Epidermal melanocyte (primary cell): ENCODE results near the gene SEL1L2.

Source experiments
- DNase-seq: peaks from one replicate; pipeline ENCODE4 v3.0.0; 2011; ENCODE audit warnings: low spot score; ENCODE audit not compliant: insufficient read length

The SEL1L2 gene

DNA sequence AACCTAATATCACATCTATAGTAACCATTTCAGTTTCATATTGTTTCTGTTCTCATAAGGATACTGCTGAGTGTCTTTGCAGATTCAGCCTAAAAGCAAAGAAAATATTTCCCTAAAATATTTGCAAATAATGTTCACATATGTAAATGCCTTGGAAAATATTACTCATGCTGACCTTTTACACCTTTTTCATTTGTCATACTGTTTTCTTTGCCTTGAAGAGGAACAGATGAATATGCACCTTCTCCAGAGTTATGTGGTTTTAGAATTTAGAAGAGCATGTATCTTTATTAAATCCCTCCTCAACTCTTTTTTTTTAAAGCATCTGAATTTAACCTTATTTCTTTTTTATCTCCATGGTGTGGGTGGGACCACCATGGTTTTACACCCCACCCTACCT is 173.1 kb downstream of the SEL1L2 start:
- no peak for DNase-seq

GRCh38 chr20:13816757-13817156 is 173.7 kb downstream of the SEL1L2 start:
- no peak for DNase-seq

DNA sequence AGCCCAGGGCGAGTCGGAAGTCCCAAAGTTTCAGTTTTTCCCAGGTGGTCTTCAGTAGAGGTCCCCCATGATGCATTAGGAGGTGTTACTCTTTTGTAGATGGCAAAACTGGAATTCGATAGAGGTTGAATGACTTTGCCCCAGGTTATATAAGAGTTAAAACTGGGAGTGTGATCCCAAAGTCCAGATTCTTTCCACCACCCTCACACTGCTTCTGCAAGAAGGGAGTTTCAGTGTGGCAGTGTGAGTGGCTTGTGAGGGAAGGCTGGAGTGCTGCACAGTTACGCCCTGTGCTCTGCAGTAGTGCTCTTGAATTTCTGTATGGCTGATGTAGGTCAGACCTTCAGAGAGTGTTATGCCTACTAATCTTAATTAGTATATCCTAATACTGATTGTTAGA is 175.7 kb downstream of the SEL1L2 start:
- DNase-seq: no peak

DNA sequence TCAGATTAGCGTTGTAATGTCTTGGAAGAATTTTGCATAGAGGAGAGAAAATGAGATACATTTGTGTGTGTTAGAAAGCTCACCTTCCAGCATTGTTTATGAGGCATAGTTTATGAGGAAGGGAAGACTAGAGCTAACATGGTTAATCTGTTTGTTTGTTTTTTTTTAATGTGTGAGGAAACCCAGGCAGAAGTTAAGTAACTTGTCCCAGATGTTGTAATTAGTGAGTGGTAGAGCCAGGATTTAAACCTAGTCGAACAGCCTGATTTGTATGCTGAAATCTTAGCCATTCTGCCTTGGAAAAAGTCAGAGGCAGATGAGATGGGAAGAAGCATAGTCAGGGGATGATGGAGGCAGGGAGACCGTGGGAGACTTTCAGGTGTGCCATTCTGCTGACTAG is 176.5 kb downstream of the SEL1L2 start:
- no peak for DNase-seq

DNA sequence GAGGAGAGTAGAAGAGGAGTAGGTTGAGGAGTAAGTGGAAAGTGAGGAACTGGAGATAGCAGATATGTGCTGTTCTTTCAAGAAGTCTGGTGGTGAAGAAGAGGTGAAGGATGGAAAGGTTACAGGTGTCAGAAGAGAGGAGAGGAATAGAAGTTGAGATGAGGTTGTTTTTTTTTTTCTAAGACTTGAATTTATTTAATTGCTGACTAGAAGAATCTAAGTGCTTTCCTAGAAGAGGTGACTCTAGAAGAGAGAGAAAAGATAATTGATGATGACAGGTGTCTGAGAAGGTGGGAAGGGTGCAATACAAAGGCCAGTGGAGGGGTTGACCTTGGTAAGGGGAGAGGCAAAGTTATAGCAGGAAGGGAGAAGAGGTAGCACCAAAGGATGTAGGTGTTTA is 180.0 kb downstream of the SEL1L2 start:
- no peak for DNase-seq

DNA sequence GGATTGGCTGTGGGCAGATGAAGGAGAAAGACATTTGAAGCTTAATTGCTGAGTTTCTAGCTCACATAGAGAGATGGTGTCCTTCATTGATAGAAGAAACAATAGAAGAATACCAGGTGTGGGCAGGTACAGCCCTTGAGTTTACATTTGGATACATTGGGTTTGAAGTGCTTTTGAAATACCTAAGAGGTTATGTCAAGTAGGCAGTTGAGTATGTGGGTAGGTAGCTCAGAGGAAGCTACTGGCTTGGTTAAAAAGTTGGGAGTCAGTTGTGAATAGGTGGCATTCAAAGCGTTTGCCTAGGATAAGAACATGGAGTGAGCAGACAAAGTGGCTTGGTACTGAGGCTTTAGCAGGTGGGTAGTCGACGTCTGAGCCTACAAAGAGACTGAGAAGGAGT is 180.6 kb downstream of the SEL1L2 start:
- no peak for DNase-seq

DNA sequence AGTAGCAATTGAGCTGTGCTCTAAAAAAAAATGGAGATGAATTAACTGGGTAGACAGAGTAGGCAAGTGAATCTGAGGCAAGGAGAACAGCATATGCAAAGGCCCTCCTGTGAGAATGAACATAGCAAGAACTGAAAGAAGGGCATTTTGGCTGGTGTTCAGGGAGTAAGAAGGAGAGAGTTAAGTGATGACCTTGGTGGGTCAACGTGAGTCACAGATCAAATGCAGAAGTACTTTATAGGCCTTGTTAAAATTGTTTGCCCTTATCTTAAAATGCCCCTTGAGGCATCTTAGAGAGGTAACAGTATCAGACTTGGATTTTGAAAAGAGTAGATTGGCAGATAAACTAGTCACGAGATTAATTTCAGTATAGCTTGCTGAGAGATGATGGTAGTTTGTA is 181.0 kb downstream of the SEL1L2 start:
- DNase-seq: no peak

DNA sequence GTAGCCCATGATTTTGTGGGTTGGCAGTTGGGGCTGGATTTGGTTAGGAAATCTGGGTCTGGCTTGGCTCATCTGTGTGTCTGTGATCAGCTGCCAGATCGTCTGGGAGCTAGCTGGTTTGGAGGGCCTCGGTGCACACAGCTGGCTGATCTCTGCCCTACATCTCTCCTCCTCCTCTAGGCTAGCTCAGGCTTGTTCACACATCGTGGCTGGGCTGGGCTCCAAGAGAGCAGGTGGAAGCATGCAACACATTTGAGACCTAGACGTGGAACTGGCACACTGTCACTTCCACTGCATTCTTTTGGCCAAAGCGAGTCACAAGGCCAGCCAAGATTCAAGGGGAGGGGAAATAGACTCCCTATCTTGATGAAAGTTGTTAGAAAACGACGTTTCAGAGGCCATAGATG is 189.7 kb downstream of the SEL1L2 start:
- peak; percentile 42 for DNase-seq

DNA sequence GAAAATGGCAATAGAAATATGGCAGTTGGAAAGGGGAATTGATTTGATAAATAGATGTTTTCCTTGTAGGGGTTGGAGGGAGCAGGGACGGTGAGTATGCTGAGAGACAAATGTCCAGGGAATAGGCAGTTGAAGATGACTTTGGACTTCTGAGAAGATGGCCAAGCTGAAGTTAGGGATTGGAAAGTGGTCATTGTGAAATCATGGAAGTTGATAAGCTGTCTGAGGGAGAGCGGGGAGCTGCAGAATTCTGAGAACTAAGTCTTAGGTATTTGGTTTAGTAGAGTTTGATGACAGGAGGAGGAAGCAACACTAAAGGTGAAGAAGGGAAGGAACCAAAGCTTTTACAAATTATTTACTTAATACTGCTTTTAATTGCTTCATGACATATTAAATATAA is 190.4 kb downstream of the SEL1L2 start:
- DNase-seq: no peak
